Right renal cortex interstitium (tissue), 3 donors: ENCODE measurements around the gene DHDDS. TPM values are rescaled to one million over a fixed set of nuclear protein-coding genes. Genes with fewer than 3 reads are reported as not detected.
"Not testable (repeated sequence)": the region's sequence is repeated elsewhere in the genome, so short reads cannot be mapped to it uniquely, and the experiment has no call there.

ENCODE experiments used
- DNase-seq, 3 donors: peaks; one replicate each; pipeline ENCODE4 v3.0.0-alpha.2; 2013; ENCODE audit warnings: low read depth in 3 of 3, low spot score in 2 of 3
- polyA plus RNA-seq, 3 donors: library from polyadenylated mRNA; unstranded; fragments of 120-200 nt; gene quantifications; one replicate each; pipeline ENCODE4 v1.2.1, GENCODE V29; 2013; ENCODE audit not compliant: insufficient read length in 3 of 3

DHDDS gene
- 10 to 100 TPM; 32.4 to 37.1 (median 36.1) TPM for polyA plus RNA-seq

GRCh38 chr1:26431979-26432695 lies at the start of gene DHDDS:
DHDDS (plus strand) TSS chr1:26432321; CDS start chr1:26432946, 625 bp downstream.
- peak; percentile 82 to 93 (median 92) for DNase-seq

- no peak for DNase-seq
These were observed 48.0 kb upstream of the DHDDS start for GRCh38 chr1:26384076-26384475.

- not testable (repeated sequence) for DNase-seq
These were observed 47.1 kb upstream of the DHDDS start for GRCh38 chr1:26385063-26385462.

GRCh38 chr1:26387447-26387846 lies 44.7 kb upstream of the DHDDS start:
- no peak for DNase-seq

DNA sequence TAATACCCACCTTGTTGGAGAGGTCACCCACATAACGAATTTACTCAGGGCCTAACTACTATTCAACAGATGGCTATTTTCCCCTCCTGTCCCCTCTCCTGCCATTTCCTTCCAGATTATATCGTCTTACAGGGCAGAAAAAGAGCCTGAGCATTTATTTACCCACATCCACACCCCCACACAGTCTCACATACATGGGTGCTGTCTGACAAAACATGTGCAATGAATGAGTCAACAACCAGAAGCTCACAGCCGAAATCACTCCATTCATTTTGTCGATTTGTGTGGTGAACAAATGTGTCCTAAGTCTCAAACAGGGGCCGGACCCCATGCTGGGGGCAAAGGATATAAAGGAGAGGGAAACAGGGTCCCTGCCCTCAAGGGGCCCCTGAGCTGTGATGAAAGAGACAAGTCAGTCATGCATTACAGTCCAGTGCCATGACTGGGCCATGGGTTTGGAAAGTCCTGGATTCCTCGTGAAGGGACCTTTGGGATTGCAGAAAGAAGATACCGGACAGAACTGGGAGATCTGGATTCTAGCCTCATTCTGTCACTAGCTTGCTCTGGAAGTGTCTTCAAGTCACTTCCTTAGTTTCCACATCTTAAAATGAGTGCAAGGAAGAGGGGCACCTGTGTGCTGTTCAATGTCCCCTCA lies 43.2 kb upstream of the DHDDS start:
- no peak for DNase-seq

GRCh38 chr1:26389604-26390247 lies 42.4 kb upstream of the DHDDS start:
- no peak for DNase-seq

DNA sequence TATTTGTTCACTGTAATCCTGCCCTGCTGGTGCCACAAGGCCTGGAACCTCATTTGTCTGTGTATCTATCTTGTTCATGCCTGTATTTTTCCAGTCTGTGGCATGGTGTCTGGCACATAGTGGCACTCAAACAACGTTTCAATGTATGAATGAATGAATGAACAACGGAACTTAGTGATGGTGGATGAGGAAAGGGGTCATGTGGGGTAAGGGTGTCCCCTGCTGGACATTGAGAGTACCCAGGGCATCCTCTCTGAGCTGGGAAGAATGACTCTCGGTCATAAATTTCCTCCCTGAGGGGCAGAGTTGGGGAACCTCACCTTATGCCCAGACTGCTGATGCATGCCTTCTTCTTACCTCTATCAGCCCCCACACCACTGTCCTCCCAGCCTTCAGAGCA lies 40.7 kb upstream of the DHDDS start:
- DNase-seq = no peak

GRCh38 chr1:26395754-26396153 lies 36.4 kb upstream of the DHDDS start:
- no peak for DNase-seq

DNA sequence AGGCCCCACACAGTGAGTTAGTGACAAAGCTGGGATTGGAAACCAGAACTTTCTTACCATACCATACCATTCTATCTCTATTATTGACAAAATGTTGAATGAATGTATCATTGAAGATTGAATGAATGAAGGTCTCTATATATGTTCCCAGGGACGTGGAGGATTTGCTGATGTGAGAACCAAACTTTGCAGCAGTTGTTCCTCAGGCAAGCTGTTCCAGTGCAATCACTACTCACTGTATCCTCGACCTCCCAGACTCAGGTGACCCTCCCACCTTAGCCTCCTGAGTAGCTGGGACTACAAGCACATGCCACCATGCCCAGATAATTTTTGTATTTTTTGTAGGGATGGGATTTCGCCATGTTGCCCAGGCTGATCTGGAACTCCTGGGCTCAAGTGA lies 33.1 kb upstream of the DHDDS start:
- no peak for DNase-seq

GRCh38 chr1:26401891-26402290 lies 30.2 kb upstream of the DHDDS start:
- no peak for DNase-seq

DNA sequence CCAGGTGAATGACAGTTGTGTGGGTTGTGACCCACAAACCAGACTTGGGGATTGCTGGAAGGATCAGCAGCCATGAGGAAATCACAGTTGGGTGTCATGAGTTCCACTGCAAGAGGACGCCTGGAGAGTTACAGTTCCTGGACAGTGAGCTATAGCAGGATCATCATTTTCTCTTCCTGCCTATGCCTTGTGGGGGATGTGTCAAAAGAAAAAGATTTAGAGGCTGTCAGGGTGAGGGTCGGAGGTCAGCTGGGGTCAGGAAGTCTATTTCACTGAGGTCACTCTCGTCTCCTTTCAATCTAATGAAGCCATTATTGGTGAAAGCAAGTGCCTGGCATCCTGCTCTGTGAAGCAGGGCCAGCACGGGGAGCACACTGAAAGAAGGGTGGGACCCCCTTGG lies 28.5 kb upstream of the DHDDS start:
- DNase-seq = no peak

DNA sequence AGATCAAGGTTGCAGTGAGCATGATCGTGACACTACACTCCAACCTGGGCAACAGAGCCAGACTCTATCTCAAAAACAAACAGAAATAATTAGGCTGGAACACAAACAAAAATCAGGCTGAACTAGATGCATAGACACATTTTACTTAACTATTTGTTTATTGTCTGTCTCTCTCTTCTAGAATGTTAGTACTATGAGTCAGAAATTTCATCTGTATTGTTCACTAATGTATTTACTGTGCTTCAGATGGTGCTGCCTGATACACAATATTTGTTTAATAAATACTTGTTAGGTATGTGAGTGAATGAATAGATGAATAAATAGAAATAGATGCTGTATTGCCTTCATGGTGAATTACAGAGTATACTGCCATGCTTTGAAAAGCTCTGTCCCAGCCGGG lies 27.5 kb upstream of the DHDDS start:
- DNase-seq = no peak

GRCh38 chr1:26405281-26405915 lies 26.7 kb upstream of the DHDDS start:
- DNase-seq = no peak

DNA sequence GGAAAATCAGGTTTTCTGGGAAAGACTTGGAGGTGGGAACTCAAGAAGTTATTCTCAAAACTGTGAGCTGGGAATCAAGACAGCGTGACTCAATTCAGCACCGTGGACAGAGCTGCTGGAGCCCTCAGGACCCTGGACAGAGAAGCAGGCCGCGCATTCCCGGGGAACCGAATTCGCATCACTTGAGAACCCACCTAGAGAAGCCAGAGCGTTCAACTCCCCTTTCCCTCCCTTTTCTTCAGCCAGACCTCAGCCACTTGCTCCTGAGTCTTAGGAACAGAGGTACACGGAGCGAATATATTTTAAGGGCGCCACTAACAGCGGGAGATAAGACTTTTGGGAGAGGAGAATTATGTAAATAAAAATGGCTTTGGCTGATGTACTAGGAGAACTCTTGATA lies 23.5 kb upstream of the DHDDS start:
- DNase-seq = peak; percentile 81 to 85 (median 82)

- no peak for DNase-seq
These were observed 22.8 kb upstream of the DHDDS start for GRCh38 chr1:26409191-26409807.

DNA sequence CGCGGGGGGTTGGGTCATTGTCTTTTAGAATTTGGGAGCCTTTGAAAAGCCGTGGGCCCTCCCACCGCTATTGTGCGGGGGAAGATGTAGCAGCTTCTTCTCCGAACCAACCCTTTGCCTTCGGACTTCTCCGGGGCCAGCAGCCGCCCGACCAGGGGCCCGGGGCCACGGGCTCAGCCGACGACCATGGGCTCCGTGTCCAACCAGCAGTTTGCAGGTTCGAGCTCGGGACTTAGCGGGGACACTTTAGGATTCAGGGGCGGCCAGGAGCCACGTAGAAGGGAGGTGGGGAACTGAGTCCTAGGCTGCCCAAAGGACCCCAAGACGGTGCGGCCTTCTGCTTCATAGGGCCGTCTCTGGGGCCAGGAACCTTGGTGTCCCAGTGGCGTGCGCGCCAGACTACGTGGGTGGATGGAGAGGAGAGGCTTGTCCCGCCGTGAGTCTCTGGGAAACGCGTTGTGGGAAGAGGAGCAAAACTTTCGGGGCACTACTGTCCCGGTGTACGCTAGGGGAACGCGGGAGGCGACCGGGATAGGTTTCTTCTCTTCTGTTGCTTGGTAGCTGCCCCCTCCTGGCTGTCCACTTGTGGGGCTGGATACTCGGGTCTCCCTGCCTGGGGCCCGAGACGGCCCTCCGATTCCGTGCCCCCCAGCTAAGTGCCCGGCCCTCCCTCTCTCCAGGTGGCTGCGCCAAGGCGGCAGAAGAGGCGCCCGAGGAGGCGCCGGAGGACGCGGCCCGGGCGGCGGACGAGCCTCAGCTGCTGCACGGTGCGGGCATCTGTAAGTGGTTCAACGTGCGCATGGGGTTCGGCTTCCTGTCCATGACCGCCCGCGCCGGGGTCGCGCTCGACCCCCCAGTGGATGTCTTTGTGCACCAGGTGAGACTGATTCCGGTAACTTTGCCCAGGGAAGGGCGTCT lies 21.2 kb upstream of the DHDDS start, which contains the start of gene LIN28A:
LIN28A (plus strand) TSS at position 112 of the 918 bp plus-strand sequence; CDS start at position 187, 75 bp downstream.
- no peak for DNase-seq

DNA sequence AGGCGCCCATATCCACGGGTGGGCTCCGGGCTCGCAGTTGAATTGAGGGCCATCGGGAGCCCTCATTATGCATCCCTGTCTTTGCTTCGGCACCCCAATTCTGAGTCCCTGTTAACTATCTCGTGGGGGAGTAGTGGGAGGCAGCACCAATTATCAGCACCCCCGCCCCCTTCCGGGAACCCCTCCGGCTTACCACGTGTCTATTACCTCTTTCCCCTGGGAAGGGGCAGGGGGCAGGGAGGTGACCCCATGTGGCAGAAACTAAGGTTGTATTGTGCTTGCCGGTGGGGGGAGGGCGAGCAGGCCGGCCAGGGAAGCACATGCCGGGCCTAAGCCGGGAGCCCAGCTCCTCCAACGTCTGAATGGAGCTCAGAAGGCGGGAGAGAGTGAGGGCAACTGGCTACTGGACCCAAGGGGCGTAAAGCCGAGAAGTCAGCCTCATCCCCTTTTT lies 20.5 kb upstream of the DHDDS start:
- no peak for DNase-seq

DNA sequence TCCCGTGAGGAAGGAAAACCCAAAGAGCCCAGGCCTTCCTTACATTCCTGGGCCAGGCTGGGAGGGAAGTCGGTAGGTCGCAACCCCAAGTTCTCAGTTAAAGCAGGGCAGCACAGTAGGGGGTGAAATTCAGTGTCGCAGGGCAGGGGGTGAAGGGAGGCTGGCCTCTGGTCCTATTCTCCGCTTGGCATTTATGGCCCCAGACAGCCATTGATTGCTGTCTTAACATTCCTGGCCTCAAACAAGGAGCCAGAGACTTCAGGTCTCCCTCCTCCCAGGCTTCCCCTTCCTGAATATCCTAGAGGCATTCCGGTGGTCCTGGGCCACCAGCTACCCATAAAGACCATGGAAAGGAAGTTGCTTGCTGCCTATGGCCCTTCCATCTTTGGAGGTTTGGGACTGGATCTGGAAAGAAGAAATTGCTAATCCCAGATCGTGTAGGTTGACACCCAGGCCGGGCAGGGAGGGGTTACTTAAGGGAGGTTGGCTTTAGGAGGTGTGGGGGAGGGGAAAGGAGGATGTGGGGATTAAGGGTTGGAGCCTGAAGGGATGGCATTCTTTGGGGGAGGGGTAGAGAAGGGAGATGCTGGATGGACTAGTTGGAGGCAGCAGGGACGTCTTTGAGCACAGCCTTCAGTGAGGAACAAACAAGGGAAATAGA lies 19.8 kb upstream of the DHDDS start:
- no peak for DNase-seq

DNA sequence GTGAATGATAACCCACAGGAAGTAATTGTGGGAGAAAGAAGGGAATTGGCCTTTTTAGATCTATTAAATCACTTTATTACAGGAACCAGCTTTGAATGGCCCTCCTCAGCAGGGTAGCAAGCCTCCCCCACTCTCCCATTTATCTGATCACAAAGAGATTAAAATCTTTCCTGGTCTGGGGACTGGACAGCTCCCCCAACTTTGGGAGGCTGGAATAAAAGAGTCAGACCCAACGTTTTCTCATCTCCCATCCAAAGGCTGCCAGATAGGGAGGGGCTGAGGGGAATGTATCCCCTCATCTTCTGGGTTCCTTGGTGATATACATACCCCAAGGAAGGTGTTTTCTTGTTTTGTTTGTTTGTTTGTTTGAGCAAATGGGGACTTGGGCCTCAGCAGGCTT lies 19.1 kb upstream of the DHDDS start:
- DNase-seq = no peak
